Colonic mucosa (tissue), 4 donors: ENCODE measurements around the gene KLHL11. TPM values are rescaled to one million over a fixed set of nuclear protein-coding genes. Genes with fewer than 3 reads are reported as not detected.
"Not testable (repeated sequence)": the region's sequence is repeated elsewhere in the genome, so short reads cannot be mapped to it uniquely, and the experiment has no call there.

ENCODE experiments used
- DNase-seq: peaks from one replicate; pipeline ENCODE4 v3.0.0-alpha.2; 2020
- H3K27ac ChIP-seq: fragments of 200-600 bp; one replicate; pipeline ENCODE4 v1.8.0; 2021
- H3K27me3 ChIP-seq: fragments of 200-600 bp; one replicate; pipeline ENCODE4 v1.8.0; 2021
- H3K36me3 ChIP-seq: fragments of 200-600 bp; one replicate; pipeline ENCODE4 v1.8.0; 2021
- H3K4me1 ChIP-seq: fragments of 200-600 bp; one replicate; pipeline ENCODE4 v1.8.0; 2021; ENCODE audit warnings: mild to moderate bottlenecking
- H3K4me3 ChIP-seq: fragments of 200-600 bp; one replicate; pipeline ENCODE4 v1.8.0; 2021
- H3K9ac ChIP-seq, 2 donors: one replicate each; pipeline ENCODE4 v1.7.0; 2013; ENCODE audit warnings: control low read depth in 2 of 2, low read depth in 2 of 2, low read length in 2 of 2
- H3K9me3 ChIP-seq: fragments of 200-600 bp; one replicate; pipeline ENCODE4 v1.8.0; 2021
- CTCF ChIP-seq: fragments of 200-600 bp; IDR thresholded peaks from one replicate; pipeline ENCODE4 v1.8.0; 2022; ENCODE audit warnings: antibody characterized with exemption, mild to moderate bottlenecking
- intact Hi-C: fragments of 100-400 bp; cut with DNase I; formaldehyde crosslinking; loops from one replicate; pipeline ENCODE4 v1.14.1; 2022
- total RNA-seq, 2 donors: library from RNA; stranded (reverse); fragmentation: NEBNext Ultra II Directional in 1 of 2; extraction: Animal tissue kit (Norgen Biotek cat#: 25700) in 1 of 2; gene quantifications; one replicate each; pipeline ENCODE4 v1.2.1, GENCODE V29; 2021
- donor health status: healthy.
- donor health status: DM: no; HTN: no; CAD: no.
- donor health status: DM: no; HTN: no; CAD: no.

Gene KLHL11
- total RNA-seq, 2 donors from 2014 or later, result 10.0 to 14.0 TPM

- H3K27me3 ChIP-seq, result no peaks in the 10 kb centered on the region
- H3K36me3 ChIP-seq, result no peaks in the 10 kb centered on the region
- H3K9me3 ChIP-seq, result no peaks in the 10 kb centered on the region
- DNase-seq, result no peak
- intact Hi-C loops, result no loop called here
- H3K27ac ChIP-seq, result peak overlapping the region; percentile 50
- no peak for TF ChIP-seq CTCF
- peak overlapping the region; percentile 93 for H3K4me3 ChIP-seq
- H3K9ac ChIP-seq, result peak overlapping the region; percentile 53 to 87
- no peaks in the 10 kb centered on the region for H3K4me1 ChIP-seq
These were observed 29.9 kb downstream of the KLHL11 start for GRCh38 chr17:41835214-41835799.

GRCh38 chr17:41829961-41830360 is 35.3 kb downstream of the KLHL11 start:
- intact Hi-C loops, H3K36me3 ChIP-seq, H3K9ac ChIP-seq, H3K4me1 ChIP-seq, H3K27me3 ChIP-seq, H3K27ac ChIP-seq, H3K4me3 ChIP-seq, DNase-seq, H3K9me3 ChIP-seq: not testable (repeated sequence)

- Histone ChIP-seq H3K36me3 (no peaks in the 10 kb centered on the region), H3K27me3 (no peaks in the 10 kb centered on the region), H3K27ac (no peak overlapping the region), H3K9ac (no peak overlapping the region), H3K9me3 (no peaks in the 10 kb centered on the region), H3K4me3 (no peak overlapping the region), H3K4me1 (no peaks in the 10 kb centered on the region)
- TF ChIP-seq CTCF, result no peak
- intact Hi-C loops, result no loop called here
- no peak for DNase-seq
These were observed 39.9 kb downstream of the KLHL11 start for GRCh38 chr17:41825175-41825845.

- H3K27ac ChIP-seq, result no peak overlapping the region
- no peak overlapping the region for H3K4me3 ChIP-seq
- TF ChIP-seq CTCF, result no peak
- H3K27me3 ChIP-seq, result no peaks in the 10 kb centered on the region
- H3K36me3 ChIP-seq, result no peaks in the 10 kb centered on the region
- no peak for DNase-seq
- H3K9me3 ChIP-seq, result no peaks in the 10 kb centered on the region
- H3K9ac ChIP-seq, result no peak overlapping the region
- no peaks in the 10 kb centered on the region for H3K4me1 ChIP-seq
- intact Hi-C loops, result no loop called here
These were observed 41.1 kb downstream of the KLHL11 start for GRCh38 chr17:41824086-41824485.

- H3K4me3 ChIP-seq, result no peak overlapping the region
- no peak for TF ChIP-seq CTCF
- H3K9ac ChIP-seq, result no peak overlapping the region
- intact Hi-C loops, result no loop called here
- no peaks in the 10 kb centered on the region for H3K36me3 ChIP-seq
- no peak for DNase-seq
- H3K27ac ChIP-seq, result no peak overlapping the region
- no peaks in the 10 kb centered on the region for H3K4me1 ChIP-seq
- no peaks in the 10 kb centered on the region for H3K27me3 ChIP-seq
- no peaks in the 10 kb centered on the region for H3K9me3 ChIP-seq
These were observed 41.6 kb downstream of the KLHL11 start for GRCh38 chr17:41823580-41823979.

GRCh38 chr17:41823141-41823524 is 42.1 kb downstream of the KLHL11 start:
- H3K36me3 ChIP-seq, result no peaks in the 10 kb centered on the region
- no peak for TF ChIP-seq CTCF
- no peak overlapping the region for H3K4me3 ChIP-seq
- H3K9me3 ChIP-seq, result no peaks in the 10 kb centered on the region
- no peak for DNase-seq
- H3K9ac ChIP-seq, result no peak overlapping the region
- H3K4me1 ChIP-seq, result no peaks in the 10 kb centered on the region
- H3K27ac ChIP-seq, result no peak overlapping the region
- intact Hi-C loops, result no loop called here
- no peaks in the 10 kb centered on the region for H3K27me3 ChIP-seq
